Renal pelvis (tissue), 4 donors: Measurements from ENCODE around the gene BCL2. TPM values are rescaled to one million over a fixed set of nuclear protein-coding genes. Genes with fewer than 3 reads are reported as not detected.
"Not testable (repeated sequence)": the region's sequence is repeated elsewhere in the genome, so short reads cannot be mapped to it uniquely, and the experiment has no call there.

ENCODE experiments used
- DNase-seq: peaks from one replicate; pipeline ENCODE4 v3.0.0-alpha.2; 2013
- polyA plus RNA-seq, 3 donors: library from polyadenylated mRNA; unstranded; fragments of 120-200 nt; gene quantifications; one replicate each; pipeline ENCODE4 v1.2.1, GENCODE V29; 2013; ENCODE audit not compliant: insufficient read length in 3 of 3

BCL2 gene
- polyA plus RNA-seq, 3 donors, result 19.8 to 26.3 (median 24.1) TPM

DNA sequence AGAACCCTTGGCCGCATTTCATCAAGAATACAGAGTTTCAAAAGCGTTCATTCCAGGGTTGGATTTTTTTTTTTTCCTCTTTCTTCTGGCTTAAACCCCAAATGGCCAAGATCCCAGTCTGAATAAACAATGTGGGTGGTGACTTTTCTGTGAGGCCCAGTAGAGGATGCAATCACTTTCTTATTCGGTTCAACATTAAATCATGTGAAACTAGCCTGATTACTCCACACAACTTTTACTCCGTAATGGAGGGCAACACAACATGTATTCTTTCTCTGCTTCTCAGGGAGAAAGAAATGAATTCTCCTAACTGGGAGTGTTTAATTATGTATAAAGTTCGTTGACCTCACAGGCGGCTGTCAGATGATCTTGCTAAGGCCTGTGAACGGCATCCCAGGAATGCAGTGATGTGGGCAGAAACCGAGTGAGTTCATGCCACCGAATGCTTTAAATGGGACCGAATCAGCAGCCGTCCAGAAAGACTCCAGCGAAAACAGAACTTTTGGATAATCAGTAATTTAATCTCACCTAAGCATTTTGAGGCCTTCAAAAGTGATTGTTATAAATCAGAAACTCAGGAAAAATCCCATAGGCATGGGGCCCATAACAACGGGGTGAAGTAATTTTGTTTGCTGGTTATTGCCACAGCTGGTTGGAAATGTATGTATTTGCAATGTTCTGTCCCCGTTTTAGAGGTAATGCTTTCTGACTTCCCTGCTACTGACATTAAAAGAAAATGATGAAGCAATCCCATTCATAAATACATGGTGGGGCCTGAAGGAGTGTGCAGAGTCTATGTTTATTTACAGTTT lies 81.5 kb downstream of the BCL2 start:
- DNase-seq, result peak; percentile 90

DNA sequence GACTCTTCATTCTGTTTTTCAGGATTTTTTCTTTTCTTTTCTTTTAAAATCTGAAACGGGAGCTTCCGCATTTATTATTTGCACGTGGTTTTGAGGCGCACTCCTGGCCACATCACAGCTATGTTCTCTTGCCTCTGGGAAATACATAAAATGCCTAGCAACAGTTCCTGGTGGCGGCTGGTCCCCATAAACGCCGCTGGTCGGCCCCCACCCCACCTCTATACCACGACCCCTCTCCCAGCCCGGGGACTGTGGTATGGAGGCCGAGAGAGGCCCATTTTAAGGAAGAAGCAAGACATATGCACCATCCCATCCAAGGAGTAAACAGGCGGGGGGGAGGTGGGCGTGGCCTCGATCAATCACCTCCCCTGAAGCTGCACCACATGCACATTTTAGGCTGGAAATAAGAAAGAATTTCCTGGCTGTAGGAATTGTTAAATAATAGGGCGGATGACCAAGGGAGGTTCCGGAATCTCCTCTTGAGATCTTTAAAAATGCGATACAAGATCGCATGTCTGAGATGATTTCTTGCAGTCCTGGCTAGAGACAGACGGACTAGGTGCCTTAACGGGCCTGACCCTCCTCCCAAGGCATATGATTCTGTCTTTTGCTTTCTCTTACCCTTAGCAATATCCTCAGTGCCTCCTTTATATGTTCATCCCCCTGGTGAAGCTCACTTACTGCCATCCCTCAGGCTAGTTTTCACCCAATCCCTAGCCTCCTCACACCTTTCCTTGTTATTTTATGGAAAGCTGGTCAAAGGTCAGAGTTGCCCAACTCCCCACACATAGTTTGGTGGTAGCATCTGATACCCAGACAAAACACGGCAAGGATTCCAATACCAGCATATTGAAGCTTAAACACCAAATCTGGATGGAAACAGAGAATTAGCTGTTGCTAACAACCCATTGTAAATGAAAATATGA lies 82.4 kb downstream of the BCL2 start:
- DNase-seq, result no peak

DNA sequence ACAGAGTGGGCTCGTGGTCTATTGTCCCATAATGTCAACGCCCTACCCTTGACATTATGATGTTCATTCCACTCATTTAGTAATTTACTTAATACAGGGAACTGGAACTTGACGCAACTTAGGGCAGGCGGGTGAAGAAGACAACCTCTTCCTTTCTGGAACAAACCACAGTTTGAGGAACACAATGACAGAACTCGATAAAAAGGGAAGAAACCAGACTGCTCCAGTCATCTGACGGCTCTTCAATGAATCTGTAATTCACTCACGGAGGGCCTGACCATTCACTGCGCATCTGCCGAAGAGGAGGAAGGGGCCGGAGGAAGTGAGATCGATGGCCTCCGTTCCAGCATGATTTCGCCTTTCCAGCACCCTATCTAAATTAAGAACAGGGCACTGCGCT lies 83.2 kb downstream of the BCL2 start:
- DNase-seq, result no peak

DNA sequence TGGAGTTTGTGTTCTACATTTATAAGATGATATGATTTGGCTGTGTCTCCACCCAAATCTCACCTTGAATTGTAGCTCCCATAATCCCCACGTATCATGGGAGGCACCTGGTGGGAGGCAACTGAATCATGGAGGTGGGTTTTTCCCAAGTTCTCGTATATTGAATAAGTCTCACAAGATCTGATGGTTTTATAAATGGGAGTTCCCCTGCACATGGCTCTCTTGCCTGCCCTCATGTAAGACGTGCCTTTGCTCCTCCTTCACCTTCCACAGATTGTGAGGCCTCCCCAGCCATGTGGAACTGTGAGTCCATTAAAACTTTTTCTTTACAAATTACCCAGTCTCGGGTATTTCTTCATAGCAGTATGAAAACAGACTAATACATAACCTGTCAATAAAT lies 83.6 kb downstream of the BCL2 start:
- DNase-seq, result not testable (repeated sequence)

DNA sequence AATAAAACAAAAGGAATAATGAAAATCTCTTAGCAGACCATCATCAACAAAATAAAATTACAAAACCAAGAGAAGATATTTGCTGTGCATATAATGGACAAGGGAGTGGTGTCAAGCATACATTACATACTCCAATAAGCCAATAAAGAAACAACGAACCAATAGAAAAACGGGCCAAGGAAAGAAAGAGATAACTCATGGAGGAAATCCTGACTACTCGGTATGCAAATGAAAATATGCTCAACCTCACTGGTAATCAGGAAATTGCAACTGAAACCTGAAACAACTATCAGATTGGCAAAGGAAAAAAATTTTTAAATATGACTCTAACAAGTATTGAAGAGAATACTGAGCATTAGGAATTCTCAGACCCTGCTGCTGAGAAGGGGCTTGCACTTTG lies 84.7 kb downstream of the BCL2 start:
- DNase-seq, result no peak

DNA sequence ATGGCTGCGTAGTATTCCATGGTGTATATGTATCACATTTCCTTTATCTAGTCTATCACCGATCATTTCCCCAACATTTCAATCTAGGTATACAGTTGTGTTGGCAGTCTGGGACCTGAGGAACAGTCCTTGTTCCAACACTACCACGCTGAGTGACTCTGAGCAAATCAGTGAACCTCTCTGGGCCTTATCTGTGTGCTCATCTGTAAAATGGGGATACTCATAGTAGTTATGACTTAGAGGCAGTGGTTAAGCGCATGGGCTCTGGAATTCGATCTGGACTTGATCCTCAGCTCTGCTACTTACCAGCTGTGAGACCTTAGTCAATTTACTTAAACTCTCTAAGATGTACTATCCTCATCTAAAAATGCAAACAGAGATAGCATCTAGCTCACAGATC lies 85.1 kb downstream of the BCL2 start:
- no peak for DNase-seq

DNA sequence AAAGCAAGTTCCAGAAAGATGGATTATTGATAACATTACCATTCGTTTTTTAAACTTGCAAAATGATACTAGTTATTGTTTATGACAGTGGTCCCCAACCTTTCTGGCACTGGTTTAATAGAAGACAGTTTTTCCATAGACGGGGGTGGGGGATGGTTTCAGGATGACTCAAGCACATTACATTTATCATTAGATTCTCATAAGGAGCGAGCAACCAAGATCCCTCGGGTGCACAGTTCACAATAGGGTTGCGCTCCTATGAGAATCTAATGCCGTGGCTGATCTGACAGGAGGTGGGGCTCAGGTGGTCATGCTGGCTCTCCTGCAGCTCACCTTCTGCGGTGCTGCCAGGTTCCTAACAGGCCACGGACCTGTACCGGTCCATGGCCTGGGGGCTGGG lies 86.2 kb downstream of the BCL2 start:
- no peak for DNase-seq

DNA sequence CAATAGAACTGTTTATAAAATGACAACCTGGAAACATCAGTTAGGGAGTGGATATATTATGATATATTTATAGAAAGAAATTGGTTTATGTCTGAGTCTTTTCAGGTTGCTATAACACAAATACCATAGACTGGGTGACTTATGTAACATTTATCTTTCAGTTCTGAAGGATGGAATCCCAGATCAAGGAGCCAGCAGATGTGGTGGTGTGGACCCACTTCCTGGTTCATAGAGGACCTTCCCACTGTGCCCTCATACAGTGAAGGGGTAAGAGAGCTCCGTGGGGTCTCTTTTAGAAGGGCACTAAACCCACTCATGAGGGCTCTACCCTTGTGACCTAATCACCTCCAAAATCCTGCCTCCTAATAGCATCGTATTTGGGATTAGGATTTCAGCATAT lies 86.7 kb downstream of the BCL2 start:
- DNase-seq, result no peak

DNA sequence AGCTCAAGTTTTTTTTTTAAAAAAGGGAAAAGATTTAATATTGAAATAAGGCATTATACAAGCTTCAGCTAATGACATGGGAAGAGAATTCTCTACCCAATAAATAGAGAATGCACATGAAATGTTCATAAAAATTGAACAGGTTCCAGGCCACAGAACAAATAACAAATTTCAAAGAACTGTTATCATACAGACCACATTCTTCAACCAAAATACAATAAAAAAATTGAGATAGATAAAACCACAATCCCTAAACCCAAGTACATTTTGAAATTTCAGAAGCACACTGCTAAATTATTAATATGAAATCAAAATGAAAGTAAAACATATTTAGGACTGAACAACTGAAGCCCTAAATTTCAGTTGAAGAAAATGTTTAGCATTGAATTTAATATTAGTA lies 89.6 kb downstream of the BCL2 start:
- DNase-seq, result no peak

DNA sequence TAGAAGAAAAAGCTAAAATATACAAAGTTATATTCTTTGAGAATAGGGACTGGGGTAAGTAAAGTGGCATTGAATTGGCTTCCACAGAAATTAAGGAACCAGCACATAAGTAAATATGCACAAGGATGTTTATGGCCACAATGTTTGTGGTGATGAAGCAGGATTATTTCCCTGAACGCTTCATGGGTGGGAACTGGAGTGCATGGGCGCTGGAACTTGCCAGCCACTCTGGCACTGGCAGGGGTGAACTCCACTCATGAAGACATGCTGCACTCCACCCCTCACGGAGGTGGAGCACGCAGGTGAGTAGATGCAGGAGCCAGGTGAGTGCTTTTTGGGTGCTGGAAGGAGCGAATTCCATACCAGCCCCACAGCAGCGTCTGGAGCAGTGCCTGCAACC lies 94.1 kb downstream of the BCL2 start:
- DNase-seq, result no peak

DNA sequence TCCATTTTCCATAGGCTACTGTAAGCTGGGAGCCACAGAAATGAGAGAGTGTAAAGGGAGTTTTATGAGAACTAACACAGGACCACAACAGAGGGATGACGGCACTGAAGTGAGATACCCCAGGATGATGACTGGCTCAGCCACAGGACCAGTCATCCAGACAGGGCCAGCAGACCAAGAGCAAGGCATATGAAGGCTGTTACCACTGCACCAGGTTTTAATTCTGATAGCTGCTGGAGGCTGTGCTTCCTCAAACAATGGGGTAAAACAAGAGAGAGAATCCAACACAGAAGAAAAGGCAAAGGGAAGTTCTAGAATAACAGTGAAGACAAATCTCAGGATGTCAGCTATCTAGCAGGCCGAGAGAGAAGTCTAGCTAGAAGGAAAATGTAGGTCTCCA lies 94.9 kb downstream of the BCL2 start:
- no peak for DNase-seq

DNA sequence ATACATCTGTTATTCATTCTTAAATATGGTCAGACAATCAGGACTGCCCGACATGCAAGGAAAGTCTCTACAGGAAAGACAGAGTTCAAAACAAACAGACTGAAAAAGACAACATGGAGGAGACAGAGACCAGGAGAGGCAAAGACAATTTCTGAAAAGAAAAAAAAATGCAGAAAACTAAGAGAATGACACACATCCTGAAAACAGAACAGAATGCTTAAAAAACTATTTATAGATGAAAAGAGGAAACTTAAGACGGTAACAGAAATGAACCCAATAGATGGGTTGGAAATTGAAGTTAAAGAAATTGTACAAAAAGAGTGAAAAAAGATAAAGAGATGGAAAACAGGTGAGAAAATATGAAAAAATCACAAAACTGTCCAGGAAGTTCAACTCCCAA lies 95.7 kb downstream of the BCL2 start:
- DNase-seq, result no peak

DNA sequence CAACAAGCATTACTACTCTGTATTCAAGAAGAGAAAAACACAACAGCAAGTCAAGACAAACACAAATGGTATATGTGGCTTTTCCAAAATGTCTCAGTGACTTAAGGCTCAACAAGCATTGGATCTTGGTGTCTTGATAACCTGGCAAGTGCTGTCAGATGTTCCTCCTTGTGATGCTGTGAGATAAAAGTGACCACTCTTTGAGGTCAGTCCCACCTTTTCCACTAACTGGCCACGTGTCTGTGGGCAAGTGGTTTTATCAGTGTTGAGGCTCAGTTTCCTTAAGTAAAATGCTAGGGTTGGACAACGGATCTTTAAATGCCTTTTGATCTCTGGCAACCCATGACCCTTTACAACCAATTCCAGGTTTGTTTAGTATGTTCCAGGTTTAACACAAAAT lies 98.7 kb downstream of the BCL2 start:
- no peak for DNase-seq

DNA sequence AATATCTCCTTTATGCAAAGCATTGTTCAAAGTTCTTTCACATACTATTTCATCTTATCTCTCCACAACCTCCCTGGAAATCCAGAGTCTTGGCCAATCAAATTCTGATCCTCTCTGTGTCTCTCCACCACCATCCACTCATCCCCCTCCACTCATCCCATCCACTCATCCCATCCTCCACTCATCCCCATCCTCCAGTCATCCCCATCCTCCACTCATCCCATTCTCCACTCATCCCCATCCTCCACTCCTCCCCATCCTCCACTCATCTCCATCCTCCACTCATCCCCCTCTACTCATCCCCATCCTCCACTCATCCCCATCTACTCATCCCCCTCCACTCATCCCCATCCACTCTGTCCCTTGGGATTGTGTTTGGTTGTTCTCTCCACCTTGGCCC lies 101.1 kb downstream of the BCL2 start:
- DNase-seq, result no peak

DNA sequence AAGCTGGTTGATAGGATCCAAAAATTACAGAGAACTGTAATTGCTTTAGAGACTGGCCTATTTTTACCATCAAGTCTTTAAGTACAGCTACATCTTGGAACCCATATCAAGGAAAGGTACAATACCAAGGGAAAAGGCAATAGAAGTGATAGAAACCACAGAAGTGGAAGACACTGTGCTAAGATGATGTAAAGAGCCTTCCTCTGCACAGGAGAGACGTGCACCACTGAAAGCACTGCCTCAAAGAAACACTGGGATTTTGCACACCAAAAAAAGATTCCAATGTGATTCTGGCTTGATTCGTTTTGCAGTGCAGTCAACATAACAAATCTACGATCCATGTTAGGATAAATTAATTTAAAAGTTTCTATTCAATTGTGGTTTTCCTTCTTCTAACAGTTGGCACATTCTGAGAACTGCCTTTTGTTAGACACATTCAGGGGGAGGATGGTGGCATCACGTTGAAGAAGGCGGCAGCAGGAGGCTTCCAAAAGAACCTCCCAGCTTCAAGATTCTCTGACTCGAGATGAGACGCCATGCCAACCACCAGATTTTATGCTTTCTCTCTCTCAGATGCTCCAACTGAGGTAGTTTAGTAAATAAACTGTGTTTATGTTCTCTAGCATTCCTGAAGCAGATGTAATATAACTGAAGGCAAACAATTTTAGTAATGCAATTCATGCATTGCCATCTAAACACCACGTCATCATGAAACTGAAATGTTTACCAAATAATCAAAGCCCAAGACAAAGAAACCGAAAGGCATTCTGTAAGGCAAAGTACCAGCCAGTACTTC lies 102.9 kb downstream of the BCL2 start:
- DNase-seq, result no peak

DNA sequence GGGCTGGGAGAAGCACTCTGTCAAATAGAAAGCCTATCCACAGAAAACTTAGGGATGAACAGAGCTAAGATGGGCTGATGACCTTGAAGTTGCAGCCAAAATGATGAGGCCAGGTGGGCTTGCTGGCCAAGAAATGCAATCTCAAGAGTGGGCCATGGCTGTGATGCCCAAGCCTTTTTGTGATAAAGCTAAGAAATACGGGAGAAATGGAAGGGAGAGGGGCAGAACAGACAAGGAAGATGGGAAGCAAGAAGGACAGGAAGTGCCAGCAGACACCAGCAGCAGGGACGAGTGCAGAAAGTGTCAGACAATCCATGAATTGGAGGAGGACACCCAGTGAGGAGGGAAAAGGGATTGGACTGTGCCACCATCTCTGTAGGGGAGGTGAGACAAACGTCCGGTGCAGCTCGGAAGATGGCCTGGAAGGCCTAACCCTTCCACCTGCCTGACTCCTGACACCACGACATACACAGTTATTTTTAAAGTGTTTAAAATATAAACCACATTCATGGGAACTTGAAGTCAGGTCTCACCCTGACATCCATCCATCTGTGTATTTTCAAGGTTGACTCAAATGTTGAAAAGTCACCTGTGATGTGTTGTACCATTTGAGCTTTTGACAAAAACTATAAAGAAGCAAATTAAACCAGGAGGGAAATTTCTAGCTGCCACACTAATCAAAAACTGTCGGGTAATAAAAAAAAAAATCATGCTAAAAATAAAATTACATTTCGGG lies 105.5 kb downstream of the BCL2 start:
- DNase-seq, result no peak

DNA sequence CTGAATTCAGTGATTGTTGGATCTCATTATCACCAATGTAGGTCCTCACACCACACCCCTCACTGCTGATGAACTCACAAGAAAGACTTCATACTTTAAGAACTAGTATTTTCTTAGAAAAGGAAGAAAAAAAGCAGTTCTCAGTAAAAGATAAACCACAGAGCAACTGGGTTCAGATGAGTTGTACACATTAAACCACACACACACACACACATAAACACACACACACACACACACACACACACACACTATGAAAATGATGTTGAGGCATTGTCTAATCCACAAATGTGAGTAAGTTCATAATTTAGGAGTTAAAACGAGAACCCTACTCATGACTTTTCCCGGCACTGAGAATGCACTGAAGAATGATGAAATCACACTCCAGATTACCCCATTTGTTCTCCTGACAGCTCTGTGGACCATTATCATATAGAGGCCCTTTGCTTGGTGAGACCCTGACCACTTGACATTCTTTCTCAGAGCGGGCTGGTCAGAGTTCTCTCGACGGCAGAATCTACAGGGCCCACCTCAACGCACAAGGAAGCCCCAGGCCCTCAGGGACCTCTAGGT lies 106.2 kb downstream of the BCL2 start:
- DNase-seq, result no peak

DNA sequence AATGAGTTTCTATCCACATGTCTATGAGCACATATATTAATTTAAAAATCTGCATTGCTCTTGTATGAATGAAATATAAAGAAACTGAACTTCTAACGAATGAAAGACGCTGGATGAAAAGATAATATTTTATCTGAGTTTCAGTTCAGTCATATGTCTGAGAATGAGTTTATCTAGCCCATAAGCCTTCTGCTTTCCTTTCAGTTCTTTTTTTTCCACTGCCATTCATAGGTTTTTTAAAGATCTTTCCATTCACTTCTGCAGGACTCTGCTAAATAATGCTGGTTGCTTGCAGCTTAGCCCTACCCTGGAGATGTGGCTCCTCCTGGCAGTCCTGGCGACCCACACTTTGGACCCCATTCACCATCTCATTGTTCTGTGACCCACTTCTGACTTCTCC lies 109.0 kb downstream of the BCL2 start:
- no peak for DNase-seq

DNA sequence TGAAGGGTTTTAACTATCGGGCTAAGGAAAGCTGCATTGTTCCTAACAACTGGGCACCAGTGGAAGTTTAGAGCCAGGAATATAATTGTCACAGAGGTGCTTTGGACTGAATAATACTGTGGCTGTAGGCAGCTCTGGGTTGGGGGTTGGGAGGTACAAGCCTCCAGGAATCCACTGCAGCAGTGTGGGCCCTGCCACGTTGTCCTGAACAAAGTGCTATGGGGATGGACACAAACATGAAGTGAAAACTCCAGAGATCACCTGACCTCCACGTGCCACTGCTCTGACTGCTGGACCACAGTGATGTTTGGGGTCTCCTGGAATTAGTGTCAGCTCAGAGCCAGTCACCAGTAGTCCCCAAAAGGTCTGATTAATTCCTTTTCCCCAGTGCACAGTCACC lies 110.9 kb downstream of the BCL2 start:
- DNase-seq, result no peak

DNA sequence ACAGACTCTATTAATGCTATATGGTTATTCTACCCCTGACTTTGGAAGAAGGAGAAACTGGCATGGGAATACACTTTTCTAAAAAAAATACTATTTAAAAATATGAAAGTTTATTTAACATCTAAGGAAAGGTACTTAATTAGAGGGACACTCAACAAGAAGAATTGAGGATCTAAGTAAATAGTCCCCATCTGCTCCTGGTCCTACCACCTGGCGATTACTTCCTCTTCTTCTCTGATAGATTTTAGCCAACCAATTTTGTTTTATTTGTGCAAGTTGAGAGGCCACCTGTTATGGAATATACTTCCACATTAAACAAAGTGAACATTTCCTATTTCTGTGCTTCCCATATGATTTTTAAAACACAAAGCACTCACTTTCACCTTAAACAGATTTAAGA lies 111.7 kb downstream of the BCL2 start:
- no peak for DNase-seq

DNA sequence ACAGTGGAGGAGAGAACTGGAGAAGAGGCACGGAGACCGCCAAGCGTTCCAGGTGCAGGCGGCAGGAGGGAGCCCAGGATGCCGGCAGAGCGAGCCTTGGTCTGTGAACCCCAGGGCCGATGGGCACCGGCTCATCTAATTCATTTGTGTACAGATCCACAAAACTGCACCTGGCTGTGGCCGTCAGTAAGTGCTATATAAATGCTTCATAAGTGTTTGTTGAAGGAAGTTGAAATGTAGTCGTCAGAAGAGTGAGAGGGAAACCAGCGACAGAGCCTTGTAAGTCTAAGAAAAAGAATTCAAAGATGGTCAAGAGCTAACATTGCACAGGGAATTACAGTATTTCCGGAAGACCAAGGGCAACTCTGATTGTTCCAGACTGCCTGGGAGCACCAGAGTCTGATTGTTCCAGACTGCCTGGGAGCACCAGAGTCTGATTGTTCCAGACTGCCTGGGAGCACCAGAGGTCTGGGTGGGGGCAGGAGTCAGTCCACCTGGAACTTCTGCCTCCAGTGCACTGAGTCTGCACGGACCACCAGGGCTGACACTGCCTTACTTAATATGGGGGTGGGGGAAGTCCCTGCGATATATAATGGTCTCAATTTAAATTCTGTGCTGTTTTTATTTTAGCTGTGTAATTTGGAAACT lies 112.3 kb downstream of the BCL2 start:
- no peak for DNase-seq
